Activated CD8-positive, alpha-beta T cell treated with anti-CD3 and anti-CD28 coated beads for 36 hours (primary cell): Measurements from ENCODE around the gene TUBB6. TPM values are rescaled to one million over a fixed set of nuclear protein-coding genes. Genes with fewer than 3 reads are reported as not detected.

Source experiments
- ATAC-seq: fragments of 200-7000 bp; cut with Tn5 transposase; one replicate; pipeline ENCODE4 v1.10.0; 2021; ENCODE audit warnings: mild to moderate bottlenecking, moderate library complexity
- CTCF ChIA-PET: fragments of 350-600 bp; sonication (Branson Sonifier 250); formaldehyde crosslinking; loops from one replicate; lab custom pipeline; 2021; ENCODE audit warnings: antibody characterized with exemption; lab: Charles Lee
- POLR2A ChIA-PET: fragments of 350-600 bp; sonication (Branson Sonifier 250); formaldehyde crosslinking; loops from one replicate; lab custom pipeline; 2021; ENCODE audit warnings: antibody characterized with exemption; lab: Charles Lee
- DNase-seq: peaks from one replicate; pipeline ENCODE4 v3.0.0-alpha.2; 2020
- H3K27ac Mint-ChIP-seq: one replicate; pipeline ENCODE4 v1.8.0; 2021; ENCODE audit warnings: mild to moderate bottlenecking, mixed read lengths
- H3K27me3 Mint-ChIP-seq: one replicate; pipeline ENCODE4 v1.8.0; 2021; ENCODE audit warnings: mixed read lengths
- H3K36me3 Mint-ChIP-seq: one replicate; pipeline ENCODE4 v1.8.0; 2021; ENCODE audit warnings: low read depth, mixed read lengths
- H3K4me1 Mint-ChIP-seq: one replicate; pipeline ENCODE4 v1.8.0; 2021; ENCODE audit warnings: low read depth, mixed read lengths
- H3K4me3 Mint-ChIP-seq: one replicate; pipeline ENCODE4 v1.8.0; 2021; ENCODE audit warnings: mild to moderate bottlenecking, moderate library complexity, mixed read lengths
- H3K9me3 Mint-ChIP-seq: one replicate; pipeline ENCODE4 v1.8.0; 2021; ENCODE audit warnings: mixed read lengths
- intact Hi-C: fragments of 100-400 bp; cut with micrococcal nuclease; formaldehyde crosslinking; loops from one replicate; pipeline ENCODE4 v1.10.0; 2022
- total RNA-seq, 2 experiments: library from RNA; stranded (reverse); gene quantifications; one replicate each; pipeline ENCODE4 v1.2.3, GENCODE V29; 2021
- TF ChIP-seq, protein P1 (sequence below): fragments of 200-600 bp; IDR thresholded peaks from one replicate; pipeline ENCODE4 v1.8.0; 2022; ENCODE audit warnings: antibody characterized with exemption, mild to moderate bottlenecking

The TUBB6 gene
- total RNA-seq, 2 experiments from 2014 or later = 11.5 to 12.6 TPM

DNA sequence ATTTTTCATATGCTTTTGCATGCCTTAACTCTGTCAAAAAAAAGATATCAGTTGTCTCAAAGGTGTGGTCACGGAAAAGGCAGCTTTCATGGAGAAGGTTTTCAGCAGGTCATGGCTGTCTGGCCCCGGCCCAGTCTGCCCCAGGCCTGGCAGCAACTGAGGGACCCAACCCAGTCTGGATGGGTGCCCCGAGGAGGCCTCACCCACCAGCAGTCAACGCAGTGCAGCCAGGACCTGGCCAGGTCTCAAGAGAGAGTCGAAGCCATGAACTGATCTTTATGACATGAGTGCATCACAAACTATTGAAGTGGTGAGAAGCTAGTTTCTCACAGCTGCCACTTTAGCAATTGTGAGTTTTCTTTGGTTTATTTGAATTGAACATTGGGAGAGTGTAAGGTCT, 7.9 kb downstream of the TUBB6 start:
- H3K36me3 Mint-ChIP-seq = peaks cover 4% of the 10 kb centered on the region
- no peak for ATAC-seq
- peaks cover 9% of the 10 kb centered on the region for H3K9me3 Mint-ChIP-seq
- intact Hi-C loops = no loop called here
- TF ChIP-seq, protein P1, sequence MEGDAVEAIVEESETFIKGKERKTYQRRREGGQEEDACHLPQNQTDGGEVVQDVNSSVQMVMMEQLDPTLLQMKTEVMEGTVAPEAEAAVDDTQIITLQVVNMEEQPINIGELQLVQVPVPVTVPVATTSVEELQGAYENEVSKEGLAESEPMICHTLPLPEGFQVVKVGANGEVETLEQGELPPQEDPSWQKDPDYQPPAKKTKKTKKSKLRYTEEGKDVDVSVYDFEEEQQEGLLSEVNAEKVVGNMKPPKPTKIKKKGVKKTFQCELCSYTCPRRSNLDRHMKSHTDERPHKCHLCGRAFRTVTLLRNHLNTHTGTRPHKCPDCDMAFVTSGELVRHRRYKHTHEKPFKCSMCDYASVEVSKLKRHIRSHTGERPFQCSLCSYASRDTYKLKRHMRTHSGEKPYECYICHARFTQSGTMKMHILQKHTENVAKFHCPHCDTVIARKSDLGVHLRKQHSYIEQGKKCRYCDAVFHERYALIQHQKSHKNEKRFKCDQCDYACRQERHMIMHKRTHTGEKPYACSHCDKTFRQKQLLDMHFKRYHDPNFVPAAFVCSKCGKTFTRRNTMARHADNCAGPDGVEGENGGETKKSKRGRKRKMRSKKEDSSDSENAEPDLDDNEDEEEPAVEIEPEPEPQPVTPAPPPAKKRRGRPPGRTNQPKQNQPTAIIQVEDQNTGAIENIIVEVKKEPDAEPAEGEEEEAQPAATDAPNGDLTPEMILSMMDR = no peak
- CTCF ChIA-PET = interaction anchor here (4.2 to 5.9 kb wide), 2 partner anchors 12 to 44 kb away, joined by 13 to 32 read pairs; no protein-coding TSS in a partner anchor
- POLR2A ChIA-PET = no interaction called here
- no peaks in the 10 kb centered on the region for H3K4me1 Mint-ChIP-seq
- H3K27ac Mint-ChIP-seq = no peak overlapping the region
- H3K27me3 Mint-ChIP-seq = no peaks in the 10 kb centered on the region
- H3K4me3 Mint-ChIP-seq = no peak overlapping the region
- DNase-seq = no peak

DNA sequence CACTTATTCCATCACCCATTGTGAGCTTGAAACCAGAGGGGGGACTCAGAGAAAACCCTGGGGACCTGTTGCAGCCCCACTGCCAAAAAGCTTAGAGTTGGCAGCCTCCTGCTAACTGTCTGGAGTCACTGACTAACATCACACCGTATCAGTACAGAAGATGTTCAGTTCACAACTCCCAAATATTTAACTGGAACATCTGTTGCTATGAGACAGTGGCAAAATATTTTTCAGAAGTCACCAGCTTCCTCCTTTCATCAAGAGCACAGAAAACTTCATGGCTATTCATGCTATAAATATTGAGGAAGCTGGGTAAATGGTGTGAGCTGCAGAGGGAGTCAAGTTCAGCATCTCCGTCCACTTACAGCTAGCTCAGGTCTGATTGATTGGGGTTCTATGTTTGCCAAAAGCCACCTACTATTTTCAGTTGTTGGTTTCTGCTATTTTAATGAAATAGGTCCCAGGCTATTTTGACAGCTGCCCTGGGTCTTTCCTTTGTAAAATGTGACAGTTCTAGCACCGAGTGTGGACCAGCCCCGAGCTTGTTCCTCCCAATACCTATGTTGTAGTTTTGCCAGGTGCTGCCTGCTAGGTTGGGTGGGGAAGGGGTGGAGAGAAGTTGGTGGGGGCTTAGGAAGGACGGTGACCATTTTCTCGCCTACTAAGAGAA, 9.8 kb downstream of the TUBB6 start:
- ChIA-PET POLR2A (interaction anchor here (0.6 to 0.9 kb wide), 2 partner anchors 9 to 18 kb away, joined by 3 to 5 read pairs; no protein-coding TSS in a partner anchor), CTCF (interaction anchor here (1.4 to 3.0 kb wide), 3 partner anchors 10 to 81 kb away, joined by 3 to 19 read pairs (median 5); no protein-coding TSS in a partner anchor)
- no peak overlapping the region for H3K4me3 Mint-ChIP-seq
- no peaks in the 10 kb centered on the region for H3K4me1 Mint-ChIP-seq
- no peak overlapping the region for H3K27ac Mint-ChIP-seq
- DNase-seq (no peak), ATAC-seq (no peak)
- intact Hi-C loops = no loop called here
- peaks cover 10% of the 10 kb centered on the region for H3K36me3 Mint-ChIP-seq
- H3K27me3 Mint-ChIP-seq = no peaks in the 10 kb centered on the region
- H3K9me3 Mint-ChIP-seq = peaks cover 3% of the 10 kb centered on the region
- TF ChIP-seq, protein P1 = no peak

DNA sequence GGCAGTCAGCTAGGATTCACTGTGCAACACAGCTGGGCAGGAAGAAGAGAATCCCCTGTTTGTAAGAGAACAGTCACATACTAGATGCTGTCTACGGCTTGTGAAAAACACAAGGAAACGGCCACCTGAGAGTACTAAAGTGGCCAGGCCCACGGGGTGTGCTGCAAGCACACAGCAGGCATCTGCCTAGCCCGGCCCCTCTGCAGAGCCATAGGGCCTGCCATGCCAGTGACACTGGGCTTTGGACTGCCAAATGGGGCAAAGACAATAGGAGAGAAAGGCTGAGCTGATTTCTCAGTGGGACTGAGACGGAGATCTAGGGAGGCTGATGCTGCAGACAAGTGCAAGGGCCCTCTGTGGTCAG, 10.3 kb downstream of the TUBB6 start:
- peaks cover 10% of the 10 kb centered on the region for H3K36me3 Mint-ChIP-seq
- H3K27me3 Mint-ChIP-seq = no peaks in the 10 kb centered on the region
- DNase-seq (no peak), ATAC-seq (no peak)
- no peaks in the 10 kb centered on the region for H3K4me1 Mint-ChIP-seq
- no peaks in the 10 kb centered on the region for H3K9me3 Mint-ChIP-seq
- H3K27ac Mint-ChIP-seq = no peak overlapping the region
- no peak overlapping the region for H3K4me3 Mint-ChIP-seq
- TF ChIP-seq, protein P1 = no peak
- intact Hi-C loops = no loop called here
- CTCF ChIA-PET = interaction anchor here (1.4 to 3.0 kb wide), 3 partner anchors 10 to 82 kb away, joined by 3 to 19 read pairs (median 5); no protein-coding TSS in a partner anchor
- POLR2A ChIA-PET = interaction anchor here (0.9 kb wide), 1 partner anchor 9 kb away, joined by 5 read pairs; no protein-coding TSS in a partner anchor

DNA sequence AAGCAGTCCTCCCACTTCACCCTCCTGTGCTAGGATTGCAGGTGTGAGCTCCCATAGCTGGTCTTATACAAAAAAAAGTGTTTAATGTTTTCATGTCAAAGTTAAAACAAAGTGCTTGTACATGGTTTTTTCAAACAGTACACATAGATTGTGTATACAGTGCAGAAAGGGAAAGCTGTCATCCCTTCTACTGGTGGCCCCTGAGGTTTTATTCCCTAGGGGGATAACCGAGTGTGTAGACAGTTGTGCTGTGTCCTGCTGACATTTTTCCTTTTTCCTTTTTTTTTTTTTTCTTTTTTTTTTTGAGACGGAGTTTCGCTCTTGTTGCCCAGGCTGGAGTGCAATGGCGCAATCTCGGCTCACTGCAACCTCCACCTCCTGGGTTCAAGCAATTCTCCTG, 10.8 kb downstream of the TUBB6 start:
- ChIA-PET POLR2A (no interaction called here), CTCF (interaction anchor here (1.4 to 3.0 kb wide), 3 partner anchors 9 to 82 kb away, joined by 3 to 19 read pairs (median 5); no protein-coding TSS in a partner anchor)
- no peak for DNase-seq
- no peaks in the 10 kb centered on the region for H3K4me1 Mint-ChIP-seq
- H3K27me3 Mint-ChIP-seq = no peaks in the 10 kb centered on the region
- H3K9me3 Mint-ChIP-seq = no peaks in the 10 kb centered on the region
- ATAC-seq = no peak
- H3K27ac Mint-ChIP-seq = no peak overlapping the region
- TF ChIP-seq, protein P1 = no peak
- no peak overlapping the region for H3K4me3 Mint-ChIP-seq
- peaks cover 12% of the 10 kb centered on the region for H3K36me3 Mint-ChIP-seq
- intact Hi-C loops = no loop called here

DNA sequence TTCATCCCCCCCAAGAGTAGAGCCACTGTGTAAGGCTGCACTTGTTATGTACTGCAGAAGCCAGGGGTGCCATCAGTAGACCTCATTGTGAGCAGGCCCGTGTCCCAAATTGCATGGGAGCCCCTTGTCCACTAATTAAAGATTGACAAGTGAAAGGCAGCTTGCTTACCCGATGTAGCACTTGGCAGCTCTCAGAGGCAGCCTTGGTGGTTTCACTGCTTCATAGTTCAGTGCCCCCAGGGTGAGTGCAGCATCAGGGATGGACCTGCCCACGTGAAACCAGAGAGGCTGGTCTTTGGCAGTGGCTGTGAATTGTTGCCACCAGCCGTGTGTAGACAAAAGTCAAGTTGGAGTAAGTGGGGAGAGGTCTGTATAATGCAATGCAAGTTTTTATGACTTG, 13.3 kb downstream of the TUBB6 start:
- POLR2A ChIA-PET = no interaction called here

More for the DNA sequence above, 13.3 kb downstream of the TUBB6 start:
- DNase-seq = no peak
- peaks cover 29% of the 10 kb centered on the region for H3K36me3 Mint-ChIP-seq
- H3K4me1 Mint-ChIP-seq = peaks cover 2% of the 10 kb centered on the region
- TF ChIP-seq, protein P1 = no peak
- no peak for ATAC-seq
- CTCF ChIA-PET = interaction anchor here (1.4 kb wide), 1 partner anchor 49 kb away, joined by 3 read pairs; no protein-coding TSS in a partner anchor
- no peak overlapping the region for H3K4me3 Mint-ChIP-seq
- intact Hi-C loops = no loop called here
- H3K27ac Mint-ChIP-seq = no peak overlapping the region
- no peaks in the 10 kb centered on the region for H3K27me3 Mint-ChIP-seq
- H3K9me3 Mint-ChIP-seq = no peaks in the 10 kb centered on the region
